WTC11 (cell line): ENCODE results near the gene TAF1B. TPM values are rescaled to one million over a fixed set of nuclear protein-coding genes. Genes with fewer than 3 reads are reported as not detected.

Experiments
- ATAC-seq: fragments of 200-7000 bp; cut with Tn5 transposase; 2 replicates; pipeline ENCODE4 v1.10.0; 2021; ENCODE audit warnings: mild to moderate bottlenecking, moderate library complexity
- CTCF ChIA-PET: fragments of 300-600 bp; sonication (Branson Sonifier 250); formaldehyde crosslinking; loops from one replicate; lab custom pipeline; 2021; ENCODE audit warnings: antibody characterized with exemption; lab: Charles Lee
- POLR2A ChIA-PET: fragments of 350-600 bp; sonication (Branson Sonifier 250); formaldehyde crosslinking; loops from one replicate; lab custom pipeline; 2021; ENCODE audit warnings: antibody characterized with exemption; lab: Charles Lee
- DNase-seq: peaks from one replicate; pipeline ENCODE4 v3.0.0; 2021; ENCODE audit warnings: low spot score
- H3K27ac Mint-ChIP-seq: 2 replicates; pipeline ENCODE4 v1.8.0; 2021; ENCODE audit warnings: mixed read lengths
- H3K27me3 Mint-ChIP-seq: 2 replicates; pipeline ENCODE4 v1.8.0; 2021; ENCODE audit warnings: low read depth, mild to moderate bottlenecking, moderate library complexity, mixed read lengths
- H3K36me3 Mint-ChIP-seq: 2 replicates; pipeline ENCODE4 v1.8.0; 2021; ENCODE audit warnings: mixed read lengths
- H3K4me1 Mint-ChIP-seq: 2 replicates; pipeline ENCODE4 v1.8.0; 2022; ENCODE audit warnings: mixed read lengths
- H3K4me3 Mint-ChIP-seq: 2 replicates; pipeline ENCODE4 v1.8.0; 2021; ENCODE audit warnings: mild to moderate bottlenecking, moderate library complexity, mixed read lengths
- H3K9me3 Mint-ChIP-seq: 2 replicates; pipeline ENCODE4 v1.8.0; 2021; ENCODE audit warnings: mixed read lengths
- AR ChIP-seq: fragments of 250-450 bp; sonication (Bioruptor Pico); IDR thresholded peaks from 2 replicates; pipeline ENCODE4 v1.9.0; 2021; ENCODE audit warnings: mild to moderate bottlenecking
- ATF2 ChIP-seq: sonication (generic); formaldehyde crosslinking; IDR thresholded peaks from 2 replicates; pipeline ENCODE4 v1.8.1; 2022; ENCODE audit warnings: low read depth, missing genetic modification reagents, borderline replicate concordance
- E2F4 ChIP-seq: sonication (generic); formaldehyde crosslinking; IDR thresholded peaks from 2 replicates; pipeline ENCODE4 v1.8.1; 2022; ENCODE audit warnings: low read depth, mild to moderate bottlenecking, moderate library complexity, missing genetic modification reagents, borderline replicate concordance
- EMX1 ChIP-seq: fragments of 250-450 bp; sonication (Bioruptor Pico); IDR thresholded peaks from 2 replicates; pipeline ENCODE4 v1.8.0; 2021; ENCODE audit warnings: mild to moderate bottlenecking
- ETV6 ChIP-seq: sonication (generic); formaldehyde crosslinking; IDR thresholded peaks from 2 replicates; pipeline ENCODE4 v1.8.1; 2022; ENCODE audit warnings: mild to moderate bottlenecking, missing genetic modification reagents
- HMGXB4 ChIP-seq: sonication (generic); formaldehyde crosslinking; IDR thresholded peaks from 2 replicates; pipeline ENCODE4 v1.8.1; 2023; ENCODE audit warnings: mild to moderate bottlenecking, moderate library complexity, missing genetic modification reagents
- JAZF1 ChIP-seq: fragments of 250-450 bp; sonication (Bioruptor Pico); IDR thresholded peaks from 2 replicates; pipeline ENCODE4 v1.9.0; 2021; ENCODE audit warnings: moderate library complexity, mild to moderate bottlenecking, inconsistent platforms
- JUN ChIP-seq: sonication (generic); formaldehyde crosslinking; IDR thresholded peaks from 2 replicates; pipeline ENCODE4 v1.8.0; 2023; ENCODE audit warnings: mild to moderate bottlenecking, missing genetic modification reagents
- MAX ChIP-seq: sonication (generic); formaldehyde crosslinking; IDR thresholded peaks from 2 replicates; pipeline ENCODE4 v1.8.0; 2022; ENCODE audit warnings: mild to moderate bottlenecking, missing genetic modification reagents
- MLX ChIP-seq: sonication (generic); formaldehyde crosslinking; IDR thresholded peaks from 2 replicates; pipeline ENCODE4 v1.8.1; 2023; ENCODE audit warnings: mild to moderate bottlenecking, missing genetic modification reagents, moderate library complexity
- NR2C2 ChIP-seq: sonication (generic); formaldehyde crosslinking; IDR thresholded peaks from 2 replicates; pipeline ENCODE4 v1.8.0; 2022; ENCODE audit warnings: mild to moderate bottlenecking, missing genetic modification reagents
- NR3C1 ChIP-seq: sonication (generic); formaldehyde crosslinking; conservative IDR thresholded peaks from 2 replicates; pipeline ENCODE4 v1.8.1; 2023; ENCODE audit warnings: low read depth, mild to moderate bottlenecking, missing genetic modification reagents
- OVOL2 ChIP-seq: fragments of 250-450 bp; sonication (Bioruptor Pico); IDR thresholded peaks from 2 replicates; pipeline ENCODE4 v1.9.0; 2021; ENCODE audit warnings: mild to moderate bottlenecking, borderline replicate concordance
- PRDM15 ChIP-seq: sonication (generic); formaldehyde crosslinking; IDR thresholded peaks from 2 replicates; pipeline ENCODE4 v1.8.0; 2022; ENCODE audit warnings: missing genetic modification reagents
- USF1 ChIP-seq: sonication (generic); formaldehyde crosslinking; IDR thresholded peaks from 2 replicates; pipeline ENCODE4 v1.8.0; 2022; ENCODE audit warnings: mild to moderate bottlenecking, missing genetic modification reagents
- ZBTB21 ChIP-seq: sonication (generic); formaldehyde crosslinking; IDR thresholded peaks from 2 replicates; pipeline ENCODE4 v1.8.1; 2023; ENCODE audit warnings: mild to moderate bottlenecking, missing genetic modification reagents, borderline replicate concordance
- ZBTB43 ChIP-seq: sonication (generic); formaldehyde crosslinking; IDR thresholded peaks from 2 replicates; pipeline ENCODE4 v1.8.1; 2023; ENCODE audit warnings: mild to moderate bottlenecking, missing genetic modification reagents
- ZNF138 ChIP-seq: sonication (generic); formaldehyde crosslinking; conservative IDR thresholded peaks from 2 replicates; pipeline ENCODE4 v1.8.1; 2022; ENCODE audit warnings: mild to moderate bottlenecking, moderate library complexity, missing genetic modification reagents
- ZNF512 ChIP-seq: sonication (generic); formaldehyde crosslinking; IDR thresholded peaks from 2 replicates; pipeline ENCODE4 v1.8.1; 2022; ENCODE audit warnings: missing genetic modification reagents, borderline replicate concordance
- total RNA-seq: library from RNA; stranded (reverse); gene quantifications from 3 replicates; pipeline ENCODE4 v1.2.3, GENCODE V29; 2021

TAF1B gene
- total RNA-seq, 1 experiment from 2014 or later = 28.8 TPM

GRCh38 chr2:9824956-9825720, 18.1 kb upstream of the TAF1B start:
- no peak overlapping the region for H3K4me3 Mint-ChIP-seq
- CTCF ChIA-PET = no interaction called here
- H3K4me1 Mint-ChIP-seq = peaks cover 3% of the 10 kb centered on the region
- H3K36me3 Mint-ChIP-seq = no peaks in the 10 kb centered on the region
- H3K9me3 Mint-ChIP-seq = no peaks in the 10 kb centered on the region
- no peak for TF ChIP-seq ZBTB43 (CRISPR knock-in tag)
- TF ChIP-seq USF1 (CRISPR knock-in tag) = no peak
- TF ChIP-seq PRDM15 (CRISPR knock-in tag) = no peak
- no peak for TF ChIP-seq MLX (CRISPR knock-in tag)
- no peak for TF ChIP-seq ZNF512 (CRISPR knock-in tag)
- no peak for TF ChIP-seq NR3C1 (CRISPR knock-in tag)
- TF ChIP-seq AR (CRISPR knock-in tag) = no peak
- no peak for TF ChIP-seq EMX1
- TF ChIP-seq E2F4 = no peak
- TF ChIP-seq HMGXB4 (CRISPR knock-in tag) = no peak
- TF ChIP-seq ETV6 (CRISPR knock-in tag) = no peak
- TF ChIP-seq MAX = no peak
- TF ChIP-seq OVOL2 (CRISPR knock-in tag) = no peak
- no peak for TF ChIP-seq NR2C2
- no peak for TF ChIP-seq ZNF138 (CRISPR knock-in tag)
- TF ChIP-seq ATF2 = no peak
- TF ChIP-seq ZBTB21 = no peak
- no peak for TF ChIP-seq JAZF1
- TF ChIP-seq JUN (CRISPR knock-in tag) = no peak
- POLR2A ChIA-PET = no interaction called here
- H3K27ac Mint-ChIP-seq = no peak overlapping the region
- H3K27me3 Mint-ChIP-seq = no peaks in the 10 kb centered on the region
- DNase-seq (no peak), ATAC-seq (no peak)
